ENCODE measurements around the gene RGMB.

Gene RGMB

DNA sequence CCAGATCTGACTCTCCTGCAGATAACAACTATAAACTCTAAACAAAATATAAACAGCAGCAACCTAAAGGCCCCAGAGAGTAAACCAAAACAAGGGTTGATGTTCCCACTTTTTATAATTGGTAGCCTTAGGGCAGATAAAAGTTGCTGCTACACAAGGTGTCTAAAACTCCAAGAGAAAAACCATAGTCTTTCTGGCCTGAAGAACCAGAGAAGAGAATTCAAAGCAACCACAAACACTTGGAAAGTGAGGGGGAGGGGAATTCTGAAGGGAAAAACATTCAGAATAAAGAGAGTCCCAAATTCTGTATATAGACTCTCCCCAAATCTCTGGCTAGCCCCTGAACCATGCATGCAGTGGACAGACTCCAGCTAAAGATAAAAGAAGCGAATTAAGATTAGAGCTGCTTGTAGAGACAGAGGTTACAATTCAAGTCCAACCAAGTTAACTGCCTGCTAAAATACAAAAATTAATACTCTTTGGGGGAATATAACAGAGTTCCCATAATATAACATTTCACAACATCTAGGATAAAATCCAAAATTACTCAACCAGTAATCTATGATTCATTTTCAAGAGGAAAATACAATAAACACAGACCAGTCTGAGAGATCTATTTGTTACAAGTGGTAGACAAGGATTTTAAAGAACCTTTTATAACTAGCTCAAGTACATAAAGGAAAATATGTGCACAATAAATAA is 37.5 kb upstream of the RGMB start:
- no peak for TF ChIP-seq TAF1 (IDR thresholded peaks at IDR 0.05; ENCODE audit: borderline replicate concordance, insufficient read depth, low read length)
- no peak for TF ChIP-seq POLR2AphosphoS5 (IDR thresholded peaks at IDR 0.05; ENCODE audit: low read depth, low read length)
- no peak for TF ChIP-seq FOXP2 (optimal IDR thresholded peaks at IDR 0.05; ENCODE audit: borderline replicate concordance, extremely low read depth, extremely low read length, insufficient read depth)
- TF ChIP-seq SIN3A (IDR thresholded peaks at IDR 0.05; ENCODE audit: borderline replicate concordance, insufficient read depth, low read length) = no peak
- TF ChIP-seq, protein P1, sequence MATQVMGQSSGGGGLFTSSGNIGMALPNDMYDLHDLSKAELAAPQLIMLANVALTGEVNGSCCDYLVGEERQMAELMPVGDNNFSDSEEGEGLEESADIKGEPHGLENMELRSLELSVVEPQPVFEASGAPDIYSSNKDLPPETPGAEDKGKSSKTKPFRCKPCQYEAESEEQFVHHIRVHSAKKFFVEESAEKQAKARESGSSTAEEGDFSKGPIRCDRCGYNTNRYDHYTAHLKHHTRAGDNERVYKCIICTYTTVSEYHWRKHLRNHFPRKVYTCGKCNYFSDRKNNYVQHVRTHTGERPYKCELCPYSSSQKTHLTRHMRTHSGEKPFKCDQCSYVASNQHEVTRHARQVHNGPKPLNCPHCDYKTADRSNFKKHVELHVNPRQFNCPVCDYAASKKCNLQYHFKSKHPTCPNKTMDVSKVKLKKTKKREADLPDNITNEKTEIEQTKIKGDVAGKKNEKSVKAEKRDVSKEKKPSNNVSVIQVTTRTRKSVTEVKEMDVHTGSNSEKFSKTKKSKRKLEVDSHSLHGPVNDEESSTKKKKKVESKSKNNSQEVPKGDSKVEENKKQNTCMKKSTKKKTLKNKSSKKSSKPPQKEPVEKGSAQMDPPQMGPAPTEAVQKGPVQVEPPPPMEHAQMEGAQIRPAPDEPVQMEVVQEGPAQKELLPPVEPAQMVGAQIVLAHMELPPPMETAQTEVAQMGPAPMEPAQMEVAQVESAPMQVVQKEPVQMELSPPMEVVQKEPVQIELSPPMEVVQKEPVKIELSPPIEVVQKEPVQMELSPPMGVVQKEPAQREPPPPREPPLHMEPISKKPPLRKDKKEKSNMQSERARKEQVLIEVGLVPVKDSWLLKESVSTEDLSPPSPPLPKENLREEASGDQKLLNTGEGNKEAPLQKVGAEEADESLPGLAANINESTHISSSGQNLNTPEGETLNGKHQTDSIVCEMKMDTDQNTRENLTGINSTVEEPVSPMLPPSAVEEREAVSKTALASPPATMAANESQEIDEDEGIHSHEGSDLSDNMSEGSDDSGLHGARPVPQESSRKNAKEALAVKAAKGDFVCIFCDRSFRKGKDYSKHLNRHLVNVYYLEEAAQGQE (IDR thresholded peaks at IDR 0.05; ENCODE audit: insufficient read depth in 1 of 2, low read depth in 2 of 2, low read length in 2 of 2) = no peak

DNA sequence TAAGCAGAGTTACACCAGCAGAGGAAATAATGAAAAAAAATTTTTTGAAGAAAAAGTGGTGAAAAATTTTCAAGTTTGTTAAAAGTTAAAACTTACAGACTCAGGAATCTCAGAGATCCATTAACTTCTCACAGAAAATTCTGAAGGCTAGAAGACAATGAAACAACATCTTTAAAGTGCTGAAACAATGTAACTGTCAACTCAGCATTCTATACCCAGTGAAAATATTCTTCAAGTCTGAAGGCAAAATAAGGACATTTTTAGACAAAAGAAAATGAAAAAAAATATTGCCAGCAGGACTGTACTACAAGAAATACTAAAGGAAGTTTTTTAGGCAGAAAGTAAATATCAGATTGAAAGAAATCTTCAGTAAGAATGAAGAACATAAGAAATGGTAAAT is 36.7 kb upstream of the RGMB start:
- TF ChIP-seq, protein P1 (IDR thresholded peaks at IDR 0.05; ENCODE audit: insufficient read depth in 1 of 2, low read depth in 2 of 2, low read length in 2 of 2) = no peak
- TF ChIP-seq TAF1 (IDR thresholded peaks at IDR 0.05; ENCODE audit: borderline replicate concordance, insufficient read depth, low read length) (no peak), FOXP2 (optimal IDR thresholded peaks at IDR 0.05; ENCODE audit: borderline replicate concordance, extremely low read depth, extremely low read length, insufficient read depth) (no peak), POLR2AphosphoS5 (IDR thresholded peaks at IDR 0.05; ENCODE audit: low read depth, low read length) (no peak), SIN3A (IDR thresholded peaks at IDR 0.05; ENCODE audit: borderline replicate concordance, insufficient read depth, low read length) (no peak)

DNA sequence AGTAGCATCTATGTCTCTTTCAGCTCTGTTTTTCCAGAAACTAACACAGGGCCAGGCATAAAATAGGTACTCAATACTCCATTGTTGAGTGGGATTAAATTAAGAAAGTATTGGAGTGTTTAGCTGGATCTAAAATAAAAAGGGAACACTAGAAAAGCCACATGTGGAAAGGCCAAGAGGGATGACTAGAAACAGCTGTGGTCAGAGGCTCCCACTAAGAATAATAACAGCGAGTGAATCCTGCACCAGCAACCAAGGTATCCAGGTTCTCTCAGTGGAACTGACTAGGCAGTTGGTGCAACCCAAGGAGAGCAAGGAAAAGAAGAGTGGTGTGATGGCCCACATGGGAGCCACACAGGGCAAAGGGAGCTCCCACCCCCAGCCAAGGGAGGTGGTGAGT is 31.5 kb upstream of the RGMB start:
- TF ChIP-seq FOXP2 (optimal IDR thresholded peaks at IDR 0.05; ENCODE audit: borderline replicate concordance, extremely low read depth, extremely low read length, insufficient read depth) = no peak
- TF ChIP-seq, protein P1 (IDR thresholded peaks at IDR 0.05; ENCODE audit: insufficient read depth in 1 of 2, low read depth in 2 of 2, low read length in 2 of 2) = no peak
- TF ChIP-seq SIN3A (IDR thresholded peaks at IDR 0.05; ENCODE audit: borderline replicate concordance, insufficient read depth, low read length) = no peak
- no peak for TF ChIP-seq TAF1 (IDR thresholded peaks at IDR 0.05; ENCODE audit: borderline replicate concordance, insufficient read depth, low read length)
- TF ChIP-seq POLR2AphosphoS5 (IDR thresholded peaks at IDR 0.05; ENCODE audit: low read depth, low read length) = no peak

DNA sequence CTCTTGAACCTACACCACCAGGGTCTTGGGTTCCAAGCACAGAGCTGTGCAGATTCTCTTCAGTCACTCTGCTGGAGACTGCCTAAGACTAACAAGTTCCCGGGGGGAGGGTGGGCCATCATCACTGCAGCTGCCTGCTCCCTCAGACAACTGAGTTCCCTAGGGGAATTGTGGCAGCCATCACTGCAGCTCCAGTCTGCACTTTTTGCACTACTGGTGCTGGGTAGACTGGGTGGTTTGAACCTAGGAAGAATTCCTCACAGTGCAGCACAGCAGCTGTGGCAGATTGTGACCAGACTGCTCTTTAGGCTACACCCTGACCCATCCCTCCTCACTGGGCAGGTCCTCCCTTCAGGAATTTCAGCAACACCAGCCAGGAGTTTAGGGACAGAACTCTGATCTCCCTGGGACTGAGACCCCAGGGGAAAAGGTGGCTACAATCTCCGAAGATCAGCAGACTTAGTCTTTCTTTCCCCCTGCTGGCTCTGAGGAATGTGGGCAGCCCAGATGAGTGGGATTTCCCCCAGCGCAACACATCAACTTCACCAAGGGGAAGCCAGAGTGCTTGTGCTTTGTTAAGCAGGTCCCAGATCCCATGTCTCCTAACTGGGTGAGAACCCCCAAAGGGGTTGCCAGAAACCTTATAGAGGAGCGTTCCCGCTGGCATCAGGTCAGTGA is 30.9 kb upstream of the RGMB start:
- TF ChIP-seq POLR2AphosphoS5 (IDR thresholded peaks at IDR 0.05; ENCODE audit: low read depth, low read length) (no peak), SIN3A (IDR thresholded peaks at IDR 0.05; ENCODE audit: borderline replicate concordance, insufficient read depth, low read length) (no peak), TAF1 (IDR thresholded peaks at IDR 0.05; ENCODE audit: borderline replicate concordance, insufficient read depth, low read length) (no peak), FOXP2 (optimal IDR thresholded peaks at IDR 0.05; ENCODE audit: borderline replicate concordance, extremely low read depth, extremely low read length, insufficient read depth) (no peak)
- TF ChIP-seq, protein P1 (IDR thresholded peaks at IDR 0.05; ENCODE audit: insufficient read depth in 1 of 2, low read depth in 2 of 2, low read length in 2 of 2) = no peak
